SK-N-SH (cell line): ENCODE results near the gene SLC6A13. TPM values are rescaled to one million over a fixed set of nuclear protein-coding genes. Genes with fewer than 3 reads are reported as not detected.

Experiments used
- CTCF ChIA-PET: fragments of 300-600, 350-600 bp; formaldehyde crosslinking; extraction: SDS; loops from one replicate; lab custom pipeline; 2021; lab: Yijun Ruan, JAX
- POLR2A ChIA-PET: fragments of 350-600 bp; sonication (Branson Sonifier 250); formaldehyde crosslinking; extraction: SDS; loops from one replicate; lab custom pipeline; 2020; ENCODE audit warnings: antibody characterized with exemption, inconsistent platforms; lab: Yijun Ruan, JAX
- DNase-seq: peaks from one replicate; pipeline ENCODE4 v3.0.0; 2012
- H2AFZ ChIP-seq: fragments of 200-600 bp; sonication (generic); 2 replicates; pipeline ENCODE4 v1.8.1; 2016; ENCODE audit warnings: antibody characterized with exemption, mild to moderate bottlenecking, low read depth
- H3F3A ChIP-seq: fragments of 200-600 bp; sonication (generic); replicated peaks from 2 replicates; pipeline ENCODE3; 2016; ENCODE audit warnings: antibody characterized with exemption, mild to moderate bottlenecking; ENCODE audit not compliant: insufficient read depth
- H3K27ac ChIP-seq, 2 experiments: fragments of 200-500 bp in 1 of 2; fragments of 200-600 bp in 1 of 2; sonication (Bioruptor generic) in 1 of 2; sonication (generic), shearing (Covaris generic) in 1 of 2; 2 replicates each; pipeline versions ENCODE4 v1.5.1 to v1.6.1; 2014 to 2016; ENCODE audit warnings: low read depth in 2 of 2, inconsistent platforms in 1 of 2, low read length in 1 of 2, mild to moderate bottlenecking in 1 of 2, mixed read lengths in 1 of 2
- H3K27me3 ChIP-seq: fragments of 200-600 bp; sonication (generic), shearing (Covaris generic); 2 replicates; pipeline ENCODE4 v1.6.1; 2016; ENCODE audit warnings: mixed run types; ENCODE audit not compliant: insufficient read depth
- H3K36me3 ChIP-seq, 2 experiments: fragments of 200-500 bp in 1 of 2; fragments of 200-600 bp in 1 of 2; sonication (Bioruptor generic) in 1 of 2; sonication (generic) in 1 of 2; replicated peaks in 1 of 2; 2 replicates each; pipeline versions ENCODE3 to v1.5.1; 2014 to 2016; ENCODE audit warnings: low read length in 1 of 2, mild to moderate bottlenecking in 1 of 2; ENCODE audit not compliant: insufficient read depth in 2 of 2, control insufficient read depth in 1 of 2
- H3K4me1 ChIP-seq, 2 experiments: fragments of 200-500 bp in 1 of 2; fragments of 200-600 bp in 1 of 2; sonication (Bioruptor generic) in 1 of 2; sonication (generic), shearing (Covaris generic) in 1 of 2; 2 replicates each; pipeline versions ENCODE4 v1.5.1 to v1.6.1; 2014 to 2016; ENCODE audit warnings: low read depth in 1 of 2, low read length in 1 of 2, mixed run types in 1 of 2; ENCODE audit not compliant: insufficient read depth in 2 of 2, control insufficient read depth in 1 of 2
- H3K4me2 ChIP-seq: fragments of 200-600 bp; sonication (generic), shearing (Covaris generic); 2 replicates; pipeline ENCODE4 v1.6.1; 2017; ENCODE audit warnings: mixed run types
- H3K4me3 ChIP-seq, 2 experiments: fragments of 200-500 bp in 1 of 2; fragments of 200-600 bp in 1 of 2; sonication (Bioruptor generic) in 1 of 2; sonication (generic), shearing (Covaris generic) in 1 of 2; 2 replicates each; pipeline versions ENCODE4 v1.5.1 to v1.8.1; 2014 to 2016; ENCODE audit warnings: low read depth in 2 of 2, inconsistent platforms in 1 of 2, low read length in 1 of 2, mild to moderate bottlenecking in 1 of 2, mixed read lengths in 1 of 2, moderate library complexity in 1 of 2
- H3K79me2 ChIP-seq: fragments of 200-600 bp; sonication (generic); 2 replicates; pipeline ENCODE4 v1.8.1; 2017; ENCODE audit warnings: mild to moderate bottlenecking; ENCODE audit not compliant: insufficient read depth
- H3K9ac ChIP-seq: fragments of 200-600 bp; sonication (generic); 2 replicates; pipeline ENCODE4 v1.6.1; 2017; ENCODE audit warnings: mixed run types
- H3K9me2 ChIP-seq: fragments of 200-600 bp; sonication (generic); 2 replicates; pipeline ENCODE4 v1.6.1; 2017; ENCODE audit warnings: mixed run types
- H3K9me3 ChIP-seq: fragments of 200-600 bp; sonication (generic); 2 replicates; pipeline ENCODE4 v1.6.1; 2017; ENCODE audit warnings: mixed run types, mild to moderate bottlenecking, moderate library complexity
- H4K20me1 ChIP-seq: fragments of 200-600 bp; sonication (generic); 2 replicates; pipeline ENCODE4 v1.6.1; 2017; ENCODE audit warnings: mild to moderate bottlenecking, mixed run types; ENCODE audit not compliant: insufficient read depth
- CHD2 ChIP-seq: fragments of 150-350 bp; IDR thresholded peaks from 2 replicates; pipeline ENCODE4 v1.6.1; 2018; ENCODE audit warnings: low read length; ENCODE audit not compliant: partially characterized antibody
- EP300 ChIP-seq, 2 experiments: IDR thresholded peaks; 2 replicates each; pipeline versions ENCODE4 v1.4.0 to v1.6.1; 2012; ENCODE audit warnings: borderline replicate concordance in 1 of 2, low read depth in 1 of 2, low read length in 1 of 2
- FOXJ3 ChIP-seq: sonication (generic); formaldehyde crosslinking; IDR thresholded peaks from 2 replicates; pipeline ENCODE4 v1.5.1; 2020; ENCODE audit warnings: mild to moderate bottlenecking, missing genetic modification reagents
- GABPA ChIP-seq: IDR thresholded peaks from 2 replicates; pipeline ENCODE4 v1.4.0; 2012; ENCODE audit warnings: low read depth, mild to moderate bottlenecking
- GATA2 ChIP-seq: sonication (generic); formaldehyde crosslinking; IDR thresholded peaks from 2 replicates; pipeline ENCODE4 v1.5.0; 2020; ENCODE audit warnings: mild to moderate bottlenecking, missing genetic modification reagents
- MEF2A ChIP-seq: IDR thresholded peaks from 2 replicates; pipeline ENCODE4 v1.4.0; 2012; ENCODE audit warnings: low read depth, borderline replicate concordance
- MXI1 ChIP-seq: IDR thresholded peaks from 2 replicates; pipeline ENCODE4 v1.6.1; 2012; ENCODE audit warnings: mild to moderate bottlenecking, low read depth, low read length, improper control_type of control experiment
- REST ChIP-seq: IDR thresholded peaks from 2 replicates; pipeline ENCODE4 v1.6.1; 2012; ENCODE audit warnings: mild to moderate bottlenecking, low read depth, low read length, moderate library complexity
- RFX5 ChIP-seq: IDR thresholded peaks from 2 replicates; pipeline ENCODE4 v1.6.1; 2012; ENCODE audit warnings: mild to moderate bottlenecking, improper control_type of control experiment, low read length
- SIN3A ChIP-seq: IDR thresholded peaks from 2 replicates; pipeline ENCODE4 v1.6.1; 2012; ENCODE audit warnings: low read depth, mild to moderate bottlenecking, low read length, moderate library complexity, borderline replicate concordance
- SMC3 ChIP-seq: IDR thresholded peaks from 2 replicates; pipeline ENCODE4 v1.6.1; 2012; ENCODE audit warnings: low read depth, low read length, improper control_type of control experiment
- TAF1 ChIP-seq: IDR thresholded peaks from 2 replicates; pipeline ENCODE4 v1.6.1; 2012; ENCODE audit warnings: low read depth, mild to moderate bottlenecking, low read length, moderate library complexity, borderline replicate concordance
- USF1 ChIP-seq: IDR thresholded peaks from 2 replicates; pipeline ENCODE4 v1.4.0; 2012; ENCODE audit warnings: low read depth, borderline replicate concordance
- YY1 ChIP-seq: IDR thresholded peaks from 2 replicates; pipeline ENCODE4 v1.4.0; 2012; ENCODE audit warnings: low read depth, mild to moderate bottlenecking
- WGBS: methylation state at CpG from one replicate; pipeline ENCODE4 v1.1.6; 2017; ENCODE audit warnings: low lambda C conversion rate; 5-methylcytosine and 5-hydroxymethylcytosine counted together
- polyA plus RNA-seq, 3 experiments: library from polyadenylated mRNA; depleted of rRNA; stranded (reverse); fragments of >200 nt; gene quantifications; 2 replicates each; pipeline ENCODE4 v1.2.3, GENCODE V29; 2012

The SLC6A13 gene
- polyA plus RNA-seq, 1 of the 3 experiments (the other 2 are of a cell fraction) = 0.05 TPM

- no peak overlapping the region for H3K4me2 ChIP-seq
- peaks cover 21 to 67% of the 10 kb centered on the region in 2 experiments for H3K4me1 ChIP-seq
- CTCF ChIA-PET = interaction anchor here (1.8 to 4.7 kb wide), 2 partner anchors 11 to 41 kb away, joined by 5 to 38 read pairs; no protein-coding TSS in a partner anchor
- no peaks in the 10 kb centered on the region for H3K36me3 ChIP-seq
- H3K27me3 ChIP-seq = no peaks in the 10 kb centered on the region
- POLR2A ChIA-PET = no interaction called here
- no peaks in the 10 kb centered on the region for H3K9me3 ChIP-seq
- H3K4me3 ChIP-seq = no peak overlapping the region
- H4K20me1 ChIP-seq = no peaks in the 10 kb centered on the region
- no peak overlapping the region for H2AFZ ChIP-seq
- DNase-seq = no peak
- WGBS = 86% methylated on average over 3 of the region's 3 CpGs
- H3K9ac ChIP-seq = no peak overlapping the region
- H3K9me2 ChIP-seq = no peaks in the 10 kb centered on the region
- TF ChIP-seq USF1 = no peak
- TF ChIP-seq RFX5 = no peak
- TF ChIP-seq MXI1 = no peak
- TF ChIP-seq MEF2A = no peak
- no peak for TF ChIP-seq REST
- no peak for TF ChIP-seq EP300 (IDR thresholded peaks at IDR 0.05; ENCODE audit: borderline replicate concordance in 1 of 2, low read depth in 1 of 2, low read length in 1 of 2)
- no peak for TF ChIP-seq SMC3
- no peak for TF ChIP-seq CHD2
- TF ChIP-seq GABPA = no peak
- TF ChIP-seq FOXJ3 (CRISPR knock-in tag) = no peak
- TF ChIP-seq GATA2 (CRISPR knock-in tag) = no peak
- TF ChIP-seq TAF1 = no peak
- no peak for TF ChIP-seq YY1
- TF ChIP-seq SIN3A = no peak
- H3K27ac ChIP-seq = 0 out of 4 replicates have a peak overlapping the region, but pooled peaks of 1 of the 2 experiments have one; percentile 25
- peaks cover 6% of the 10 kb centered on the region for H3F3A ChIP-seq
- H3K79me2 ChIP-seq = no peaks in the 10 kb centered on the region
Observed at GRCh38 chr12:178829-179109, 83.9 kb downstream of the SLC6A13 start.
